Endothelial cell of umbilical vein (primary cell): Measurements from ENCODE around the gene LUZP2.

Experiments used
- CTCF ChIP-seq, 2 donors: IDR thresholded peaks; 1 replicate in 1 of 2; 2 replicates in 1 of 2; pipeline ENCODE4 v1.5.1; 2011; ENCODE audit warnings: low read length in 2 of 2, mild to moderate bottlenecking in 2 of 2, moderate library complexity in 2 of 2, control low read depth in 1 of 2, inconsistent platforms in 1 of 2, low read depth in 1 of 2; ENCODE audit not compliant: insufficient read depth in 1 of 2; ENCODE audit errors: extremely low read depth in 1 of 2
- FOS ChIP-seq: IDR thresholded peaks from 2 replicates; pipeline ENCODE4 v1.6.1; 2011; ENCODE audit warnings: mild to moderate bottlenecking, low read length, moderate library complexity, borderline replicate concordance; ENCODE audit not compliant: insufficient read depth
- POLR2A ChIP-seq: IDR thresholded peaks from 2 replicates; pipeline ENCODE4 v1.6.1; 2012; ENCODE audit warnings: low read depth, mild to moderate bottlenecking, control low read depth, low read length

GRCh38 chr11:24731554-24731953, 234.7 kb downstream of the LUZP2 start:
- no peak for TF ChIP-seq POLR2A
- TF ChIP-seq CTCF (IDR thresholded peaks at IDR 0.05; ENCODE audit: extremely low read depth in 1 of 2, insufficient read depth in 1 of 2, low read depth in 1 of 2, low read length in 2 of 2): no peak
- TF ChIP-seq FOS: no peak
